Activated T-cell treated with anti-CD3 and anti-CD28 coated beads, Interleukin-2, amount 50 U/mL, for 4 hours (primary cell): ENCODE measurements around the gene FADS6. TPM values are rescaled to one million over a fixed set of nuclear protein-coding genes. Genes with fewer than 3 reads are reported as not detected.

Experiments
- ATAC-seq, 2 donors: fragments of 200-7000 bp; cut with Tn5 transposase; one replicate each; pipeline ENCODE4 v1.10.0; 2021
- DNase-seq: peaks from one replicate; pipeline ENCODE4 v3.0.0-alpha.2; 2020
- H3K27me3 Mint-ChIP-seq: one replicate; pipeline ENCODE4 v1.8.0; 2021; ENCODE audit warnings: low read depth, mixed read lengths
- H3K36me3 Mint-ChIP-seq: one replicate; pipeline ENCODE4 v1.8.0; 2022; ENCODE audit warnings: mixed read lengths; ENCODE audit not compliant: insufficient read depth
- H3K4me1 Mint-ChIP-seq: one replicate; pipeline ENCODE4 v1.8.0; 2021; ENCODE audit warnings: low read depth, mixed read lengths
- H3K4me3 Mint-ChIP-seq: one replicate; pipeline ENCODE4 v1.8.0; 2021; ENCODE audit warnings: mild to moderate bottlenecking, moderate library complexity, mixed read lengths
- H3K9me3 Mint-ChIP-seq: one replicate; pipeline ENCODE4 v1.8.0; 2021; ENCODE audit warnings: mixed read lengths
- total RNA-seq, 3 donors: library from RNA; stranded (reverse); gene quantifications; one replicate each; pipeline ENCODE4 v1.2.1, GENCODE V29; 2021

FADS6 gene
- total RNA-seq, 3 donors from 2014 or later = not detected

DNA sequence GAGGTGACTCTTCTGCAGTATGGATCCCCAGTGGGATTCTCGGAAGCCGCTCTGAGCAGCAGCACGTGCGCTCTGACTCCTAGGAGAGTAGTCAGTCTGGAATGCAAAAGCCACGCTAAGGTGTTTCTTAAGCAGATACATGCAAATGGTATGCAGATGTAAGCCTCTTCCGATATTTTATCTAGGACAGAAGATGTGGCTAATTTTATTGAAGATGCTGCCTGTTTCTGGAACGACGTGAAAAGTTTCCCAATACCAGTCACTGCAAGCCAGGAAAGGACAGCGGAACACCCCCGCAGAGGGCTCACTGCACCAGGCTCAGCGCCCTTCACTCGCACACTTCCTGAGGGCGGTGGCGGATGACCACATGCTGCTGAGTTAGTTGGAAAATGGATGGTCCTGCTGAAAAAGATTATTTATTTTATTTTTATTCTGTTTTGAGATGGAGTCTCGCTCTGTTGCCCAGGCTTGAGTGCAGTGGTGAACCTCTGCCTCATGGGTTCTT lies 10.1 kb downstream of the FADS6 start:
- H3K4me1 Mint-ChIP-seq = no peaks in the 10 kb centered on the region
- no peak overlapping the region for H3K4me3 Mint-ChIP-seq
- DNase-seq (no peak), ATAC-seq (no peak)
- peaks cover 22% of the 10 kb centered on the region for H3K27me3 Mint-ChIP-seq
- H3K9me3 Mint-ChIP-seq = no peaks in the 10 kb centered on the region
- H3K36me3 Mint-ChIP-seq = no peaks in the 10 kb centered on the region

DNA sequence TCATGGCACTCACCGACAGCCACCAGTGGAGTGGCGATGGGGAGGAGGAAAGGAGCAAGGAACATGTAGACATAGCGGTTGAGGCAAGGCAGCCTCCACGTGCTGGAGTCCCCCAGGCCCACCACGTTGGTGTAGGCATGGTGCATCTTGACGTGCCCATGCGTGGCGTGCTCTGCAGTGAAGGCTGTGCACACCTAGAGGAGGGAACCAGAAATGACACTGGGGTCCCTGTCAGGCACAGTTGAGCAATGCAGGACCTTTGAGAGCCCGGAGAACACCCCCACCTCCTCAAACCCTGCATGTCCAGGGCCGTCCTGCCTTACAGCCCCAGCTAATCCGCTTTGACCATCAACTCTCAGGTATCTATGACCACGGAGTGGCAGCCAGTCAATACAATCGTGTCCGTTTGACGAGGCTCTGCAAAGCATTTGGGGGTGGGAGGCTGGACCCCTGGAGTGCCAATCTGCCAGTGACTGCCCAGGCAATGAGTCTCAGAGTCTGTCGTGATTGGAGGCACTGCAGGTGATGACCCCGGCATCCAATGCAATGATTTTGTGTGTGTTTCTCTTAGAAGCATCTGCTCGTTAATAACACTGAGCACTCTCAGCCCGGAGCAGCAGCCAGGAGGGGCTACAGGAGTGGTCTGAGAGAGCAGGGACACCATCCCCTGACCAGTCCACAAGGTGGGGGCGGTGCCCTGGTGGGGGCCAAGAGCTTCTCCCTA lies 10.8 kb downstream of the FADS6 start:
- Mint-ChIP-seq H3K4me3 (no peak overlapping the region), H3K9me3 (no peaks in the 10 kb centered on the region), H3K4me1 (no peaks in the 10 kb centered on the region), H3K27me3 (peaks cover 22% of the 10 kb centered on the region), H3K36me3 (no peaks in the 10 kb centered on the region)
- DNase-seq (no peak), ATAC-seq (no peak)

DNA sequence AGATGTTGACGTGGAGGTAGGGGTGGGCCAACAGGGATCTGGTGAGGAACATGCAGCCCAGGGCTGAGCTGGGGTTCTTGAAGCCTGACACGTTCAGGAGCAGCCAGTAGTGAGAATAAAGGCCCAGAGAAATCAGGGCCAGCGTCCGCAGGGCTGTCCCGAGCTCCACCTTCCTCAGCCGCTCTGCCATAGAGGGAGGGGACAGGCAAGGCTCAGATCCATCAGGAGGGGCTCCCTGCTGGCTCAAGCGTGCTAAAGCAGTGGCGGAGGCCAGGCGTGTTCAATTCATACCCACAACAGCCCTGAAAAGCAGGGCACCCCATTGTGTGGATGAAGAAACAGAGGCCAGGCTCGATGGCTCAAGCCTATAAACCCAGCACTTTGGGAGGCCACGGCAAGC lies 12.4 kb downstream of the FADS6 start:
- no peak overlapping the region for H3K4me3 Mint-ChIP-seq
- no peak for DNase-seq
- peaks cover 16% of the 10 kb centered on the region for H3K27me3 Mint-ChIP-seq
- H3K9me3 Mint-ChIP-seq = no peaks in the 10 kb centered on the region
- H3K36me3 Mint-ChIP-seq = no peaks in the 10 kb centered on the region
- no peak for ATAC-seq
- H3K4me1 Mint-ChIP-seq = no peaks in the 10 kb centered on the region

DNA sequence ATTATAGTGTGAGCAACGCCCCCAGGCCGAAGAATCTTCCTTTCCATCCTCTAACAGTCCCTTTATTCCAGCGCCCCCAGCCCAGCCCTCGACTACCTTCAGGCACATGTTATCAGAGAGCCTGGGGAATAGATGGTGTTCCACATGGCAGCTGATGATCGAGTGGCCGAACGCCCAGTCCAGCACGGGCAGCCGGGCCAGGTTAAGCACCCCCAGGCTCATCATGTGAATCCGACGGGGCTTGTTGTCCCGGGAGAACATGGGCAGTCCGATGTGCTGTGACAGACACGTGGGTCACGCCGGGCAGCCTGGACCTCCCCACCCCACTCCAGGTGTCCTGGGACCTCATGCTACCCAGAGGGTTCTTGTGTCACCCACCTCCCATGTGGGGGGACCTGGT lies 14.1 kb downstream of the FADS6 start:
- Mint-ChIP-seq H3K9me3 (no peaks in the 10 kb centered on the region), H3K36me3 (no peaks in the 10 kb centered on the region), H3K4me1 (no peaks in the 10 kb centered on the region), H3K4me3 (no peak overlapping the region), H3K27me3 (peaks cover 8% of the 10 kb centered on the region)
- no peak for DNase-seq
- ATAC-seq = no peak

DNA sequence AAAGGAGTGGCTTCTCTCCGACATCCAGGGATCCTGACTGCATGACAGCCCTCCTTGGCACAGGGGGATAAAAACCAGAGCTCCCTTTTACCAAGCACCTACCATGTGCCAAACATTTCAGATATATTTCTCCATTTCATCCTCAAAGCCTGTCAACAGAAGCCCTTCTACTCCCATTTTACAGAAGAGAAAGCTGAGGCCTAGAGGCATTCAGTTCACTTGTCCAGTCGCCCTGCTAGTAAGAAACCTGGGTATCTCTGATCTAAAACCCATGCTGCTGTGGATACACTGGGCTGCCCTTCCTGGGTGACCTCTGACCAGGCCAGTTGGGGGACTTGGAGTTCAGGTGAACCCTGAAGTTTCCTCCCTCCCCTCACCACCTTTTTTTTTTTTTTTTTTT lies 14.8 kb downstream of the FADS6 start:
- ATAC-seq (no peak), DNase-seq (no peak)
- peaks cover 3% of the 10 kb centered on the region for H3K4me1 Mint-ChIP-seq
- no peaks in the 10 kb centered on the region for H3K9me3 Mint-ChIP-seq
- peaks cover 8% of the 10 kb centered on the region for H3K27me3 Mint-ChIP-seq
- no peaks in the 10 kb centered on the region for H3K36me3 Mint-ChIP-seq
- no peak overlapping the region for H3K4me3 Mint-ChIP-seq

DNA sequence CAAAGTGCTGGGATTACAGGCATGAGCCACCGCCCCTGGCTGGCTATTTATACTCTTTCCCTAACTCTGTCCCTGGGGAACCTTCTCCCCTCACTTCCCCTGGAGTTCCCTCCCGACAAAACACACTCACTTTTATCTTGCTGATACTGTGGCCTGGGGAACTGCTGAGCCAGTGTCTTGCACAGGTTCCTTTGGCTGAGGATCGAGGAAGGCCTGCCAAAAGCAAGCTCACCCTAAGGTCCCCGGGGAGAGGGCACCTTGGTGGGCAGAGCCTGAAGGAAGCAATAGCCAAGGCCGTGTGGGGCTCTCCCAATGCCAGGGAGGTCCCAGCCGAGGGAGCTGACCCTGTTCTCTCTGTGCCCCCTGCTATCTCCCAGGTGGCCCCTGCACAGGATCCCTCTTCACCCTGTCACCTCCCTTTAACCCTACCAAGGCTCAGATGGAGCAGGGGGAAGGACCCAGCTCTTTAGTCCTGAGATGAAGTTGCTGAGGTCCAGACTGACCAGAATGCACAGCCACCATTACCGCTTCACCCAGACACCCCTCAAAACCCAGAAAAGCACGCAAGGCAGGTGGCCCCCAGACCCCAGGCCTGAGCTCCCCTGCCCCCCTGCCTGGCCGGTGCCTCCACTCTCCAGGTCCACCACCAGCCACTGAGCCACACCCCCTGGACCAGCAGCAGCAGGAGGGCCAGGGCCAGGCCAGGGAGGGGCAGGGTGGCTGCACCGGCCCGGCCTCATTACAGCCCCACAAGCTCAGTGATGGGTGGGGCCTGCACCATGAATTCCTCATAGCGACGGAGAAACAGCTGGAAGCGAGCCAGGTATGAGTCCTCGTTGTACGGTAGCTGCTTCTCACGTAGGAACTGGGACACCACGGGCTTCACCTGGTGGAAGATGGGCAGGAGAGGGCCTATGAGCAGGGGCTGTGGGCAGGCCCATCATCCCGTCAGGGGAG lies 15.6 kb downstream of the FADS6 start:
- no peak for ATAC-seq
- peaks cover 4% of the 10 kb centered on the region for H3K27me3 Mint-ChIP-seq
- H3K4me3 Mint-ChIP-seq = no peak overlapping the region

DNA sequence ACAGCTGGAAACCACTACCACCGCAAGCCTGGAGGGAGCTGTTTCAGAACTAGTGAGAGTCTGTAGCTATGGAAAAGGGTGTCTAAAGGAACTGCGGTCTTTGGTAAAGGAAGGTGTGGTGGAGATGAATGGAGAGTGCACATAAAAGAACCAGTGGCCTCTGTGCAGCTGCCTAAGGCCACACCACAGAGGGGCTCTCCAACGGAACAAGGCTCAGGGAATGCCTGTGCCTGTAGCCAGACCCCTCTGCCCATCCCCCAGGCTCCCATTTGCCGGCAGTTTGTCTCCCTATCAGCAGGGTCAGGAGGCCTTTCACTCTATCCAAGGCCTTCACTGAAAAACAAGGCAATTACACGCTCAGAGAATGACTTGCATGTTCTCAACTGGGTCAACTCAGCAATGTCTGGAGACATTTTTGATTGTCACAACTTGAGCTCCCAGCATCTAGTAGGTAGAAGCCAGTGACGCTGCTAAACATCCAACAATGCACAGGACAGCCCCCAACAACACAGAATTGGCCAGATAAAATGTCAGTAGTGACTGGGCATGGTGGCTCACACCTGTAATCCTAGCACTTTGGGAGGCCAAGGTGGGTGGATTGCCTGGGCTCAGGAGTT lies 17.3 kb downstream of the FADS6 start:
- no peaks in the 10 kb centered on the region for H3K36me3 Mint-ChIP-seq
- peaks cover 2% of the 10 kb centered on the region for H3K27me3 Mint-ChIP-seq
- H3K4me3 Mint-ChIP-seq = no peak overlapping the region
- ATAC-seq (no peak), DNase-seq (no peak)
- peaks cover 19% of the 10 kb centered on the region for H3K4me1 Mint-ChIP-seq
- H3K9me3 Mint-ChIP-seq = no peaks in the 10 kb centered on the region

More for the DNA sequence above, 15.6 kb downstream of the FADS6 start:
- Mint-ChIP-seq H3K4me1 (peaks cover 5% of the 10 kb centered on the region), H3K36me3 (no peaks in the 10 kb centered on the region), H3K9me3 (no peaks in the 10 kb centered on the region)
- no peak for DNase-seq

DNA sequence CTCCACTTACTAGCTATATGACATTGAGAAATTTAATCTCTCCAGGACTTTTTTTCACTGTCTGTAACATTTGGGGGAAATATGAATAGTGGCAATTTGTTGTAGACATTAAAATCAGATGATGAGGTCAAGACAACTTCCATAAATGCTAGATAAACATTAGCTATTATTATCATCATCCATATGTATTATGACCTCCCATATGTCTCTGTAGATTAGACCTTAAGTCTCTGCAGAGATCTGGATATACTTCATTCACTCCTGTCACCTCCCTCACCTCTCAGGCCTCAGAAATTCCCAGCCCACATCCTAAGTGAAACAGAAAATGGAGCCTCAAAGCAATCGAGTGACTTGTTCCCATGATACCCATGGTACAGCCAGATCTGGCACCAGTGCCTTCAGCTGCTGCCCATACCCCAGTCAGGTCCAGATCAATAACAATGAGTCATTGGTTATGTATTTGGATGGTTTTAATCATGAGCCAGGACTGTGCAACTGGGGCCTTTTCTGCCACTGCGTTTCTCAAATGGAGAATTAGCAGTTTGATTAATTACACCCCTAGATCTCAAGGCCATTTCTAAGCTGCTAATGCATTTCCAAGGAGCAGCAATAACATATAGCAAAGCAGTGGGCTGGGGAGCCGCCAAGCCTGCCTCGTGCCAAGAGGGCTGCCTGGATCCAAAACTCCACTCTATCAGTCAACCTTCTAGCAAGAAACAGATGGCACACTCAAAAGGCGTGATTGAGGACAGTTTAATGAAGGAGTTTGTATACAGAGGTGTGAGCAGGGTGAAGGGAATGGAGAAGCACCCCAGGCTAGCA lies 18.1 kb downstream of the FADS6 start:
- DNase-seq = no peak
- H3K4me3 Mint-ChIP-seq = no peak overlapping the region
- H3K27me3 Mint-ChIP-seq = no peaks in the 10 kb centered on the region
- H3K4me1 Mint-ChIP-seq = peaks cover 19% of the 10 kb centered on the region
- no peak for ATAC-seq
- H3K9me3 Mint-ChIP-seq = no peaks in the 10 kb centered on the region
- no peaks in the 10 kb centered on the region for H3K36me3 Mint-ChIP-seq

DNA sequence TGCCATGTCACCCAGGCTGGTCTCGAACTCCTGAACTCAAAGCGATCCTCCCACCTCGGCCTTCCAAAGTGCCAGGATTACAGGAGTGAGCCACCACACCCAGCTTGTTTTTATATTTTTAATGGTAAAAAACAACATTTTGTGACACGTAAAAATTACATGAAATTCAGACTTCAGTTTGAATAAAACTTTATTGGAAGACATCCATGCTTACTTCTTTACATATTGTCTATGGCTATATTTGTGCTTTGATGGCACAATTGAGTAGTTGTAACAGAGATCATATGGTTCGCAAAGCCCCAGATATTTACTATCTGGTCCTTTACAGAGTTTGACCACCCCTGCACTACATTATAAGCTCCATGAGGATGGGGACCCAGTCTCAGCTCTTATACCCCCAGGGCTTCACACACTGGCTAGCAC lies 18.8 kb downstream of the FADS6 start:
- Mint-ChIP-seq H3K9me3 (no peaks in the 10 kb centered on the region), H3K4me3 (peak overlapping the region; percentile 16), H3K27me3 (no peaks in the 10 kb centered on the region), H3K36me3 (no peaks in the 10 kb centered on the region), H3K4me1 (peaks cover 19% of the 10 kb centered on the region)
- ATAC-seq (no peak), DNase-seq (no peak)

DNA sequence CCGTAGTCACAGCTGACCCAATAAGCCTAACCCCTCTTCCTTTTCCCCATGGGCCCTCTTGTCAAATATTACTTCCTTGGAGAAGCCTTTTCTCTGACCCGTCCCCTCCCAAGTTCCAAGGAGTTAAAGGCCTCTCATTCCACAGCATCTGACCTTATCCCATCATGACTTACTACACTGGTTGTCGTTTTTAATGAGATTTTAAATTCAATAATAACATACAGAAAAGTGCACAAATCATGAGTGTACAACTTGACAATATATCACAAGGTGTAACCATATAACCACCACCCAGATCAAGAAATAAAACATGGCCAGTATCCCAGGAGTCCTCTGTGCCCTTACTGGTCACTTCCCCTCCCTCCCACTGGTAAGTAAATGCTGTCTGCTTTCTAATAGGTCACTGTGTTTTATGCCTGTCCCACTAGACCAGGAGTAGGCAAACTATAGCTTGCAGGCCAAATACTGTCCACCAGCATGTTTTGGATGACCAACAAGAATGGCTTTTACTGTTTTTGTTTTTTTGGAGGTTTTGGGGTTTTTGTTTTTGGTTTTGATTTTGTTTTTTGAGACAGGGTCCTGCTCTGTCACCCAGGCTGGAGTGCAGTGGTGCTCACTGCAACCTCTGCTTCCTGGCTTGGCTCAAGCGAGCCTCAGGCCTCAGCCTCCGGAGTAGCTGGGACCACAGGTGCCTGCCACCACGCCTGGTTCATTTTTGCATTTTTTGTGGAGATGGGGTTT lies 19.4 kb downstream of the FADS6 start:
- H3K4me3 Mint-ChIP-seq = peak overlapping the region; percentile 88
- DNase-seq = no peak
- H3K36me3 Mint-ChIP-seq = no peaks in the 10 kb centered on the region
- H3K27me3 Mint-ChIP-seq = no peaks in the 10 kb centered on the region
- peaks cover 19% of the 10 kb centered on the region for H3K4me1 Mint-ChIP-seq
- ATAC-seq = no peak
- no peaks in the 10 kb centered on the region for H3K9me3 Mint-ChIP-seq

DNA sequence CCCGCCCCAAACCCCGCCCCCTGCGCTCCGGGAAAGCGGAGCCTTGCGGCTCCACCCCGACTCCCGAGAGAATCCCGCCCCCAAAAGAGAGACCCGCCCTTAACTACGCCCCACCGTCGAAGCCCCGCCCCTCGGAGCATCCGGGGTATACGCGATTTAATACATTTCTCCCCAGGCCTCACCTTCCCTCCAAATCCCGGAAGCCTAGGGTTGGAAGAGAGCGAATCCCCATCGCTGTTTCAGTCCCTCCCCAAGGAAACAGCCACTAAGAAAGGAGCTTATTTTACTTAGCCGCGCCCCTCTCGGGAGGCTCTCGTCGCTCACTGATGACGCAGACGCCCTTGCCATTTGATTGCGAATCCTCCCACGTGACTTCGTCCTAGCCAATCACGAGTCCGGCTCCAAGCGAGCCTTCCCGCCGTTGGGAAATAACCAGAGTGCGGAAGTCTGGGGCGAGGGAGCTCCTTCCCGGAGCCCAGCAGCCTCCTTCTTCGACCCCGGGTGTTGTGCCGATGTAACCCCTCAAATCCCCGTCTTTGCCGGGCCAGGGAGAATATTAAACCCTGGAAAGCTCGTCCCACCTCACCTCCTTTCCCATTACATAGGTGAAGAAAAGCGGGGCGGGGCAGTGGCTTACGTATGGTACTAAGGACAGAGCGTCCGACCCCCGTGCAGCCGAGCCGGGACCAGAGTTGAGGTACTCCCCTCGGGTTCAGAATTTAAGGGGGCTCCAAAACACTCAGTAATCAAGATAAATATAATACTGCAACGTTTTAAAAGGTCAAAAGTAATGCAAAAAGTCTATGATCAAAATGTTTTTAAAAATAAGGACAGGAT lies 20.2 kb downstream of the FADS6 start:
- DNase-seq (peak; percentile 99), ATAC-seq (peak; percentile 97 to 98)
- peak overlapping the region; percentile 88 for H3K4me3 Mint-ChIP-seq
- no peaks in the 10 kb centered on the region for H3K36me3 Mint-ChIP-seq
- H3K27me3 Mint-ChIP-seq = no peaks in the 10 kb centered on the region
- H3K4me1 Mint-ChIP-seq = peaks cover 19% of the 10 kb centered on the region
- no peaks in the 10 kb centered on the region for H3K9me3 Mint-ChIP-seq

DNA sequence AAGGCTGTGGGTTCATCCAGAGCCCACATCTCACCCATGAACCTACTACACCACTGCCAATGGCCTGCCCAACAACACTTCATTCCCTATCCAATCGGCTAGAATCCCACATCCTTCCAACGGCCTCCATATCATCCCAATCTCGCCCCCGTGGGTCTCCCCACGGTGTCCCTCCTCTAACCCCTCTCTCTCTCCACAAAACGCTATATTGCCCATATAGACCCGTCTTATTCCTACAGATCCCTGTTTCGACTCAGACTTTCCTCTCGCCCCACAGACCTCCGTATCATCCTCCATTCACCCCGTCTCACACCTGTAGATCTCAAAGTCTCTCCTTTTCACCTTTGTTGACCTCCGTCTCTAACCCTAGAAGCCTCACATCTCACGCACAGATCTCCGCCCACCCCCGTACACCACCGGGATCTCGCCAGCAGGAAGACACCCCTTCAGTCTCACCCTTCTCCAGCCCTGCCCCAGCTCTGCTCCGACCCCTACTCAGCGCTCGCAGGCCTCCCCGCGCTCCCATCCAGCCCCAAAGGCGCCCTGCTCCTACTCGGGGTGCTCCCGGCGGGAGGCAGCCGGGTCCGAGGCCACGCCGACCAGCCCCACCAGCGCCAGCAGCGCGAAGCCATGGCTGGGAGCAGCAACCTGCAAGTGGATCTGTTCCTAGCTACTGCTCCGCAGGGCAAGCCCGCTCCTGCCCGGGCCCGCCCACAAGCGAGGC lies 21.0 kb downstream of the FADS6 start, which contains the start of gene FDXR:
FDXR (minus strand) TSS at position 682 of the 724 bp plus-strand sequence; CDS start at position 632, 50 bp downstream.
- no peaks in the 10 kb centered on the region for H3K9me3 Mint-ChIP-seq
- H3K36me3 Mint-ChIP-seq = no peaks in the 10 kb centered on the region
- peaks cover 19% of the 10 kb centered on the region for H3K4me1 Mint-ChIP-seq
- DNase-seq (no peak), ATAC-seq (peak; percentile 7 to 12)
- no peaks in the 10 kb centered on the region for H3K27me3 Mint-ChIP-seq
- H3K4me3 Mint-ChIP-seq = peak within 1 kb of the TSS; percentile 88
